Medulla oblongata (tissue), 1 donor: ENCODE measurements around the gene RNASEH2B.

Source experiments
- DNase-seq: peaks from one replicate; pipeline ENCODE4 v3.0.0-alpha.2; 2015; ENCODE audit errors: extremely low spot score

Gene RNASEH2B, protein sequence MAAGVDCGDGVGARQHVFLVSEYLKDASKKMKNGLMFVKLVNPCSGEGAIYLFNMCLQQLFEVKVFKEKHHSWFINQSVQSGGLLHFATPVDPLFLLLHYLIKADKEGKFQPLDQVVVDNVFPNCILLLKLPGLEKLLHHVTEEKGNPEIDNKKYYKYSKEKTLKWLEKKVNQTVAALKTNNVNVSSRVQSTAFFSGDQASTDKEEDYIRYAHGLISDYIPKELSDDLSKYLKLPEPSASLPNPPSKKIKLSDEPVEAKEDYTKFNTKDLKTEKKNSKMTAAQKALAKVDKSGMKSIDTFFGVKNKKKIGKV

DNA sequence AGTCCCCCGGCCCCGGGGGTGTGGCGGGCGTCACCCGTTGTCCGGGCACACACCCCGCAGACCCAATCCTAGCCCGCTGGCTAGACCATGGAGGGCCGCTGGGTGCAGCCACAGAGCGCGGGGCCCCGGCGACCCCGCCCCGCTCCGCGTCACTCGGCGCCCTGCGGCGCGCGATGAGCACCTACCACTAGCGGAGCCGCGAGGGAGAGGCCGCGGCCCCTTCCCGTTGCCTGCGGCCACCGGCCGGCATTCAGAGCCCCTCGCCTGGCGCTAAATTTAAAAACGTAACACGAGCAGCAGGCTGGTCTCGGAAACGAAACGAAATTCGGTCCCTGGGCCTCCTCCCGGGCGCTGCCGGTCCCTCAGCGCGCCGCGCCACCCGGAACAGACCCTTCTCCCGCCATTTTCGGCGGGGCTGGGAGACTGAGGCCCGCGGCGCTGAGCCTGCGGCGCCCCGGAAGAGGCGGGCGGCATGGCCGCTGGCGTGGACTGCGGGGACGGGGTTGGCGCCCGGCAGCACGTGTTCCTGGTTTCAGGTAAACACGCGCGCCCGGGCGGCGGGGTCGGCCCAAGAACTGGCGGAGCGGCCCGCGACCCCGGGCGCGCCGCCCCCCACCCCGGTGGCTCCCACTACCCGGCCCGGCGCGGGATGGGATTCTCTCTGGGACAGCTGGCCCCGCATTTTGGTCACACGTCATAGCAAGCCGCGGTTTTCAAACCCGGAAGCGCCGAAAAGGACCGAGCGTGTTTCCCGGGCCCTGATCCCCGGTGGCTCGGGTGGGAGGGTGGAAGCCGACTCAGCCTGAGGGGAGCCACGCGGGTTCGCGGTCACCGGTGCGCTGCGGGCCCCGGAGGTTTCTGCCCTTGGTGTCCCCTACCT is at the start of gene RNASEH2B:
Gene RNASEH2B, plus strand, starts transcription at position 187 of the 880 bp plus-strand sequence. Its CDS starts 286 bp downstream, at position 473.
- peak; percentile 54 for DNase-seq

DNA sequence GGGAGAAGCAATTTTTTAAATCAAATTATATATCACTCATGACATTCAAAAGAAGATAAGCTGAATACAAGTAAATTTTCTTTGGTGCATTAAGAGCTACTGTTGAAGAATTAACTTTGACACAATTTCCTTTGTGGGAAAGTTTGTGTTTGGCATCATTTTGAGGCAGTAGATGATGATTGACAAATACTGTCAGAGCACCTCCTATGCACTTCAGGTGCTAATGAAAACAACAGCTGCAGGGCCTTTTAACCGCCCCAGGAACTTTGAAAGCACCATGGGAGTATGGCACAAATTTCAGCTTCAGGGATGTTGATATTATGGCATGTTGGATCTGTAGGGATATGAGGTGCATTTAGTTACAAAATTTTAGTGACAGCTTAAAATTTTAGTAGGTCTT is 45.1 kb upstream of the RNASEH2B start:
- no peak for DNase-seq

DNA sequence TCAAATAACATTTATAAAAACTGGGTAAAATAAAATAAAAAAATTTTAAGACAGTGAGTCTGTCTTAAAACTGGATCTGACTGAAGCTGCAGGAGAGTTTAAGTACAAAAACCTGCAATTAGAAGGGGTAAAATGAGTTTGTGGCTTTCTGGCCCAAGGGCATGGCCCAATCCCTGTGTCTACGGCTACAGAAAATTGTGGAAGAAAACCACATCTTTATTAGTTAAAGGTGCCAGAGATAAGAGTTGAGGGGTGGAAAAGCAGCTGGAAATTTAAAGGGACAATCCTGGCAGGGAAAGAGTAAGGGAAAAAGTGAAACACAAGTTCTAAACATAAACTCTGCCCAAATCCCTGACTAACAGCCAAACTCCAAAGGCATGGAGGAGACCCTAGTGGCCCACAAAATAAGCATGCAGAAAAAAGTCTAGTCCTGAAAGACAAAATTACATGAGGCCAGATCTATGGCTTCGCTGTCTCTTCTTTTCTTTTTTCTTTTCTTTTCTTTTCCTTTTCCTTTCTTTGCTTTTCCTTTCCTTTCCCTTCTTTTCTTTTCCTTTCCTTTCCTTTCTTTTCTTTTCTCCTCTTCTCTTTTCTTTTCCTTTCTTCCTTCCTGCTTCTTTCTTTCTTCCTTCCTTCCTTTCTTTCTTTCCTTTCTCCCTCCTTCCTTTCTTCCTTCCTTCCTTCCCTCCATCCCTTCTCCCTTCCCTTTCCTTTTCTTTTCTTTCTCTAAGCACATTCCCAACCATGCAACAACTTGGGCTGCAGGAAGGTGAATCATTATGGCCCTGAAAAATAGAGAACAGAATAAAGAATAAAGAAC is 42.6 kb upstream of the RNASEH2B start:
- DNase-seq: no peak

DNA sequence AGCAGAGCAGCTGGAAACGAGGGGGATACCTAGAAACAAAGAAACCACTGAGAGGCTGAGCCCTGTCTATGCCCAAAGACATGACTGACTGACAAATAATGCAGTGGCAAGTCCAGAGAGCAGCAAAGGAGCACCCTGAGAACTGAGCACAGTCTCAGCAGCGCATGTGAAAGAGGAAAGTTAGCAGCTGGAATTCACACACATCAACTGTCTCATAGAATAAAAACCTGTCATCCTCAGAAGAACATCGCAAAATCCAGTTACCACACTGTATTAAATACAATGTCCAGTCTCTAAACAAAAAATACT is 42.0 kb upstream of the RNASEH2B start:
- no peak for DNase-seq

DNA sequence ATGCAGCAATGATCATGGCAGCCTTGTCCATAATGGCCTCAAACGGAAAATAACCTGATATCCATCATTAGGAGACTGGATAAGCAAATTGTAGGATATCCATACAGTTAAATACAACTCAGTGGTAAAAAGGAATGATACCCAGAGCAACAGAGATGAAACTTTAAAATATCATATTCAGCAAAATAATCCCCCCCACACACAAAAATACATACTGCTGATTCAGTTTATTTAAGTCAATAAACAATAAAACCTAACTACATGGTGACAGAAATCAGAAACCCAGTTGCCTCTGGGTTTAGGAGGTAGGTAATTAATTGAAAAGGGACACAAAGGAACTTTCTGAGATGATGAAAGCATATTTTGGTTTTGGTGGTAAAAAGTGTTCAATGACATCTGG is 38.2 kb upstream of the RNASEH2B start:
- DNase-seq: no peak

DNA sequence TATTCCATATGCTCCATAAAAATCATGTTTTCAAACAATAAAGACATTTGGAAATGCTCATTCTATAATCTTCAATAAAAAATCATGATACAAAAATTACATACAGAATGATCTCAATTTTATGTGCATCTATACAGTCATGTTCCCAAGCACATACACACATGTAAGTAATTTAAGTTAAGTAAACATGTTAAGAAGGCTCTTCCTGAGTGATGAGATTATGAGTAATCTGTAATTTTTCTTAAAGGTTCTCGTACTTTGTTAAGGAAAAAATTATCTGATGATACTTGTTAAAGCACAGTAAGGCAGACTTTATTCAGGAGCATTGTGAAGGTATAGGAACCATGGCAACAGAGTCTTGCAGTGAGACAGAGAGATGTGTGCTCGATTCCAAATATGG is 36.1 kb upstream of the RNASEH2B start:
- no peak for DNase-seq

DNA sequence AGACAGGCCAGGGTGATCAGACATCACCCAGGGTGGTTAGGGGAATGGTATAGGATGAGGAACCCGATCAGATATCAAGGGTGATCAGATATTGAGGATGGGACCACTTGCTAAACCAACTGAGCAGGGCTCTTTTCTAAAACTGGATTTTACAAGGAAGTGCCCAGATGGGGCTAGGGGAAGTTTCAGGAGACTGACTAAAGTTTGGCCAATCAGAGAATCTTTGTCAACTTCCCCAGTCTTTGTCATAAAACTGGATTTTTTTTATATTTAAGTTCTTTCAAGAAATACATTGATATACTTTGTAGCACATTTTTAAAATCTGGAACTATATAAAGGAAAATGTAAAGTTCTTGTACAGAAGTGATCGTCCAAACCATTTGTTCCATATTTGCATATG is 35.6 kb upstream of the RNASEH2B start:
- DNase-seq: no peak

DNA sequence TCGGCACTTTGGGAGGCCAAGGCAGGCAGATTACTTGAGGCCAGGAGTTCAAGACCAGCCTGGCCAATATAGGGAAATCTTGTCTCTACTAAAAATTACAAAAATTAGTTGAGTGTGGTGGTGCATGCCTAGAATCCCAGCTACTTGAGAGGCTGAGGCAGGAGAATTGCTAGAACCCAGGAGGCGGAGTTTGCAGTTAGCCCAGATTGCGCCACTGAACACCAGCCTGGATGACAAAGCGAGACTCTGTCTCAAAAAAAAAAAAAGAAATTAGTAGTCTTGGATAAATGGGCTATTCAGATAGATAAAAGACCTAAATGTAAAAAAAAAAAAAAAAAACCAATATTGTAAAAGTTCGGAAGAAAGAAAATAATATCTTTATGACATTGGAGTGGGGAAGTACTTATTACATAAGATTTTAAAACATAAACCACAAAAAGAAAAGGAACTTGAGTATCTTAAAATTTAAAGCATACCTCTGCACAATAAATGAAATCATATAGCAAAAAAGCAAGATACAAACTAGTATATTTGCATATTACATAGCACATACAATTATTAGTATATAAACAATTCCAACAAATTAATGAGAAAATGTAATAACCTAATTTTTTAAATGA is 26.7 kb upstream of the RNASEH2B start:
- no peak for DNase-seq

DNA sequence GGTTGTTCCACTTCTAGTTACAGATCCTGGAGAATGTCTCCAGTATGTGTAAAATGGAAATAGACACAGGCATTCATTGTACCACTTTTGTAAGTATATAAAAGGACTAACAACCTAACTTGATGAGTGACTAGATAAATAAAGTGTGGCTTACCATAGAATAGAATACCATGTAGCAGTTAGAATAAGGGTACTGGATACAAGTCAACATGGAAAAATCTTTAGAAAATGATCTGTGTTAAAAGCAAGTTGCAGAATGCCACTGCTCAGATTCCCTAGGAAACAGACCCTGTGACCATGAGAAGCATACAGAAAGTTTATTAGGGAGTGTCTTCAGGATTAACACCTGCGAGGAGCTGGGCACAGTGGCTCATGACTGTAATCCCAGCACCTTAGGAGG is 25.9 kb upstream of the RNASEH2B start:
- no peak for DNase-seq

DNA sequence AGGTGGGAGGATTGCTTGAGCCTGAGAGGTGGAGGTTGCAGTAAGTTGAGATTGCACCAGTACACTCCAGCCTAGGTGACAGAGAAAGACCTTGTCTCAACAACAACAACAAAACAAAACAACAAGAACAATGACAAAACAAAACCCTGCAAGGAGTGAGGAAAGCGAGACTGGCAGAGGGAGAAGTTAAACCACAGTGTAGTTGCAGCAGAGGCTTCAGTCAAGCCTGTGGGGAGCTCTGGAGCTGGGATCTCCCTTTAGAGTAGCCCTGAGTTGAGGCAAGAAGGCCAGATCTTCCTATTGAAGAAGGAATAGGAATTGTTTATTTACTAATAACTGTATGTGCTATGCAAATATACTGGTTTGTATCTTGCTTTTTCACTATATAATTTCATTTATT is 25.3 kb upstream of the RNASEH2B start:
- DNase-seq: no peak

DNA sequence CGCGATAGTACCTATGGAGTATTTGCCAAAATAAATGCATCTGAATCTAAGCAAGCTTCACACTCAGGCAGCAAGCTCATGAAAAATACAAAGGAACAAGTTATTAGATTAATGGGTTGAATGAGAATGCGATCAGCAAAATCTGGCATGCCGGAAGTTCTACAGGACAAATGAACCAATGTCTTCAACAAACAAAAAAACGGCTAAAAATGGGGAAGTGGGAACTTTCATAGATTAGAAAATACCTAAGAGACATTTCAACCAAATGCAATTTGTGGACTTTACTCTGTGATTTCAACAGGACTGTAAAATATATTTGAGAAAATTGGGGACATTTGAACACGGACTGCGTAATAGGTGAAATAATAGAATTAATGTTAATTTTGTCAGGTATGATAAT is 22.4 kb upstream of the RNASEH2B start:
- DNase-seq: no peak

DNA sequence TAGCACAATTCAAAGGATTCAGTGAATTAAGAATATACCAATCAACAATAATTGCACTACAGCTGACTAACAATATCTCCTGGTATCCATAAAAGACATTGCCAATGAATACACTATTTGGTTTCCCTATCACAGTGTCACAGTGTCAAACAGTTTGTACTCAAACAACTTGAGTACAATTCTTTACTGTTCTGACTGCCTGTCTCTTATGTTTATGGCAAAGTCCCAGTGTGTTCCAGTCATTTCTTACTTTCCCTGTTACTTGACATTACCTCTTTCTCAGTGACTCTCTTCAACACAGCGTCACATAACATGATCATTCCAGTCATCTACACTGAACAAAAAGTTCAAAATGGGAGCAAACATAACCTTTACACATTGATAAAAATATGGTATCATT is 21.2 kb upstream of the RNASEH2B start:
- DNase-seq: no peak

DNA sequence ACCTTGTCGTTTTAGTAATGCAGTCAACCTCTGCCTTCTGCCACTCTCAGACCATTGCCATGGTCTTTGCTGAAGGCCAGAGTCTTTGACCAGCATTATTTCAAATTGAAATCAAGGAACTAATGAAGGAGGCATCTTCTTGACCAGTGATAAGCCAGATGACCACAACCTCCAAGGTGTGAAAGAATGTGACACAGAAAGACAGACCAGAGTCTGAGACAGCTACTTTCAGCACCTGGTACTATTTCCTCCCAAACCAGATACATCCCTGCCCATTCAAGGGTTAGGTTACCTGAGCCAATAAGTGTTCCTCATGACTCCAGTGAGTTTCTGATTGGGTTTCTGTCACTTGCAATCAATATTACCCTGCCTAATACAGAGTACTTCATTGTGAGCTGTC is 20.3 kb upstream of the RNASEH2B start:
- DNase-seq: no peak

DNA sequence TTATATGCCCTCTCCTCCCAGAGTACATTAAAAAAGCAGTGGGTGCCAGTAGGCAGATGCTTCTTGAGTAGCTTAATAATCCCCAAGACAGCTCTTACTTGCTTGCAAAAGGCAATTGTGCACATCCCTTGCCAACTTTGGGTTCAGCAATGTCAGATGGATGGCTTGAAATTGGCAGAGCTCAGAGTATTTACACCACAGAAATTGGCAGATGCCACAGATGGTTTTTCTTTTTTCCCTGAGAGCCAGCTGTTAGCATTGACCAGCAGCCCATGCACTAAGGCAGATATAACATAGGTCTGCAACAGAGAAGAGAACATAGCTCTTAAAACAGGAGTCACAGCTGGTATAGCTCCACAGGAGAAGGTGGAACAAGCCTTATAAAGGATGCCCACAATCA is 18.4 kb upstream of the RNASEH2B start:
- DNase-seq: no peak

DNA sequence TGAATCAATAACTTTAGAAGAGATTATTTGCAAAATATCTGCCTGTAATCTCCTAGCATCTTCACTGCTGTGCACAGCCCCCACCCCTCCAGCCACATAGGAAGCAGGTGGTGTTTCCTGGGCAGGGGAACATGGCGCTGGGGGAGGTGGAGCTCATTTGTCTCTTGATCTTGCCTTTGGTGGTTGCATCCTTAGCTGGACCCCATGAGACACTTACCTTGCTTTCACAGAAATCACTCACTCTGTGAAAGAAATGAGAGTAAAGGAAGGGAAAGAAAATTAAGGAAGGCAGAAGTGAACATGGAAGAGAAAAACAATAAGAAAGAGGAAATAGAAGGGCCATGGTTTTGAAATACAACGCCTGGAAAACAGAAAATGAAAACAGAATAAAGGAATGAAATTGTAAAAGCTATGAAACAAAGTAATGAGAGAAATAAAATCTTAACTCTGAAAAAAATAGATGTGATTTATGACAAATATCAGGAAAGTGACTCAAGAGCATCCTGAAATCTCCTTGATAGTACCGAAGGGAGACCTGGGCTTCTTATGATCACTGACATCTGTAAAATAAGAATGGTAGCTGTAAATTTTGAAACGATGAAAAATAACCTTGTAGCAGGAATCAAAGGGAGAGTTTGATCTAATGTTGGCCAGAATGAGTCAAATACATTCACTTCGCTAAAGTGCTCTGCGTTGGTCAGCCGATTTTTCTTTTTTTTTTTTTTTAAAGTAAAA is 17.2 kb upstream of the RNASEH2B start:
- DNase-seq: no peak

DNA sequence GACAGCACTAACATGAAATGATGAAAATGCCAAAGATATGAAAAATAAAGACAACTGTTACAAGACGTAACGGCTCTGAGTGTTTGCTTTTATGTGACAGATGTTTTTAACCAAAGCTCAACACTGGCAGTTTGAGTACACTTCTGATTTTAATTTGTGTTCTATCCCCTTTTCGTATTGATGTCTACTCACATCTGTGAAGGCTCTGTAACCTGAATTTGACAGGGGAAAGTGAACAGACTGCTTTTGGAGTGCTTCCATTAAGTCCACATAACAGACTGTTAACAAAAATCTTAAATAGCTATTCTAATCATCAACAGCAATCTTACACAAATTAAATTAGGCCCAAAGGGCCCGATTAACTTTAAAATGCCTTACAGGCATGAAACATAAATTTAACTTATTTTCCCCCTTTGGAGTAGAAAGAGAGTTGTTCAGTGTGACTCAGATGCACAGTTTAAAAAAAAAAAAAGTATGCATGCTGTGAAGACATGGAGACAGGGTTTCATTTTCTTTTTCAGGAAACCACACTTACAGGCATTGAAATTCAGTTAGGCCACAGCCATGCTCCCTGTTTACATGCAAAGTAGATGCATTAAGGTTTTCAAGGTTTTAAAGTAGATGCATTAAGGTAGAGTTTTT is 16.3 kb upstream of the RNASEH2B start:
- no peak for DNase-seq

DNA sequence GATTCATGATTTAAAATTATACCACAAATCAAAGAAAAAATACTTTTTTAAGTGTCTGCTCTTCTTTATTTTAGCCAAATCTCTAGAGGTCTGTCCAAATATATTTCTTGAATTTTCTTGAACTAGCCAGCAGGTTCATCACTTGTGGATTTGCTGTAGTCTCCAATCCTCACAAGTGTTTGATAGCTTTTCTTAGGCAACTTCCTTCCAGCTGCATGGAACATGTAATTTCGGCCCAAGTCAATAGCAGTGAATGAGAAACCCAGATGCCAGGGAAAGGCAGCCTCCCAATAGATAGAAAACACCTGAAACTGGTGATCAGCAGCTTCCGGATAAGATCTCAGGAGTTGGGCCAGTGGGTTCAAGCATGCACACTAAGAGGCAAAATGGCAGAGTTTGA is 15.6 kb upstream of the RNASEH2B start:
- DNase-seq: no peak

DNA sequence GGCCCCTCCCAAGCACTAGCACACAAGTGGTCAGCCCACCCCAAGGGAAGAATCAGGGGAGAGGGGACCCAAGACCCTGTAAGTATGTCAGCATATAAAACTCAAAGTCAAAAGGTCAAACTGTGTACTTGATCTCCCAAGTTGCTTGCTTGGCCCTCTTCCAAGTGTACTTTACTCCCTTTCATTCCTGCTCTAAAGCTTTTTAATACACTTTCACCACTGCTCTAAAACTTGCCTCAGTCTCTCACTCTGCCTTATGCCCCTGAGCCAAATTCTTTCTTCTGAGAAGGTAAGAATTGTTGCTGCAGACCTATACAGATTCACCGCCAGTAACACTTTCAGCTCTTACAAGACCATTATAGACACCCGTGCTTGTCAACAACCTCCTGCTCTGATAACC is 15.1 kb upstream of the RNASEH2B start:
- no peak for DNase-seq

DNA sequence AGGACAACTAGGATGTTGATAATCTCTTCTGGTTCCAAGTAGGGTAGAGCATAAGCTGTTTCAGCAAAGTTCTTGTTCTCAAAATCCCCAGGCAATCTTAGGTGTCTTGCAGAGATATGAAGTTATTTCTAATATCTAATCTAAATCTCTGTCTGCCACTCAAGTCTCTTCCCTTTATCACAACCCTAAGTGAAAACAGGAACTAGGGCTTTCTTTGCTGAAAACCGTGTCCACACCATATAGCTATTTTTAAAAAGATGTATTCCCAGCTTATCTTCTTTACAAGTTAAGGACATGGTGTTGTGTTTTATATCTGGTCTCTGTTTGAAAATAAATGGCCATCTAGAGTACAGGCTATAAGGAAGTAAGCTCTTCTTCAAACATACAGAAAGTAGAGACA is 11.3 kb upstream of the RNASEH2B start:
- DNase-seq: no peak

DNA sequence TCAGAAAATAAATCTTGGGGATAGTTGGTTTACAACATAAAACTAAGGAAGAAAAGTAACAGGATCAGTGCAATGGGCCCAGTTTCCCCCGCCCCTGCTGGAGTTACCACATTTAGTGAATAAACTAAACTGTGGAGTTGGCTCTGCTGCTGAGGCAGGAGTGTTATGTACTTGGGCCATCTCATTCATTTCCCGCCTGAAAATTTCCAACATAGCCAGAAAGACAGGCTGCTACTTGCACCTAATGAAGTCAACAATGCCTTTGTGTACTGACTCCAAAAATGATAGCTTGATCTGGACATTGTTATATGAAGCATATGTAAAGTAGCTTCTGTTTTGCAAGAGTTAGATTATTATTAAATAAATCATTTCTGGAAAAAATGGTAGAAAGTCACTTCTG is 7.9 kb upstream of the RNASEH2B start:
- DNase-seq: no peak

DNA sequence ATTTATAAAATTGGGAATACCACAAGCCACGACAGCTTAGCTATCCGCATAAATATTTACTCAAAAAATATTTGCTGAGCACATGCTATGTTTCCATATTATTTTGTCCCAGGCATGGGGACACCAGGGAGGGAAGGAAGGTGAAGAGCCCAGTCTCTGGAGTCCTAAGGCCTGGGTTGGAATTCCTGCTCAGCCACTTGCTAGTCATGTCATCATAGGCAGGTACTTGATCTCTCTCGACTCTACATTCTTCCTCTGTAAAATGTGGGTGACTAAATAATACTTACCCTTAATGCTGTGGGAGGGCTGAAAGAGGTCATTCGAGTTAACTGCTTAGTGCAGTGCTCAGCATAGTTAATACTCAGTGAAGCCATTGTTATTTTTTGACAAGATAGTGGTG is 4.3 kb upstream of the RNASEH2B start:
- no peak for DNase-seq
